Esophagus squamous epithelium (tissue), 4 donors: ENCODE measurements around the gene MFSD12.

ENCODE experiments used
- CTCF ChIP-seq, 6 experiments: fragments of 450-650 bp in 4 of 6; fragments of 200-600 bp in 2 of 6; sonication (generic) in 2 of 6; IDR thresholded peaks; one replicate each; pipeline ENCODE4 v1.5.1; 2016 to 2019; ENCODE audit warnings: antibody characterized with exemption in 6 of 6, mild to moderate bottlenecking in 4 of 6, moderate library complexity in 4 of 6
- POLR2A ChIP-seq, 4 donors: fragments of 450-650 bp; IDR thresholded peaks; one replicate each; pipeline ENCODE4 v1.6.1; 2017; ENCODE audit warnings: antibody characterized with exemption in 4 of 4, mild to moderate bottlenecking in 4 of 4, moderate library complexity in 3 of 4

- TF ChIP-seq CTCF (IDR thresholded peaks at IDR 0.05) (no peak), POLR2A (IDR thresholded peaks at IDR 0.05) (no peak)
Observed at GRCh38 chr19:3586707-3587346, 29.4 kb upstream of the MFSD12 start.
